Breast epithelium (tissue), 3 donors: ENCODE data around the gene NADK.

Source experiments
- CTCF ChIP-seq, 3 donors: fragments of 450-650 bp; IDR thresholded peaks; one replicate each; pipeline ENCODE4 v1.5.1; 2016 to 2017; ENCODE audit warnings: antibody characterized with exemption in 3 of 3, mild to moderate bottlenecking in 3 of 3, moderate library complexity in 3 of 3
- POLR2A ChIP-seq: fragments of 450-650 bp; IDR thresholded peaks from one replicate; pipeline ENCODE4 v1.6.1; 2016; ENCODE audit warnings: antibody characterized with exemption, mild to moderate bottlenecking, moderate library complexity

- TF ChIP-seq POLR2A = no peak
- no peak for TF ChIP-seq CTCF (IDR thresholded peaks at IDR 0.05)
Observed at GRCh38 chr1:1759456-1760344, 18.6 kb downstream of the NADK start.
